HepG2 (cell line): ENCODE data around the gene FBLIM1. TPM values are rescaled to one million over a fixed set of nuclear protein-coding genes. Genes with fewer than 3 reads are reported as not detected.

Experiments
- ATAC-seq: fragments of 200-7000 bp; cut with Tn5 transposase; 3 replicates; pipeline ENCODE4 v1.9.1; 2020; ENCODE audit warnings: mild to moderate bottlenecking, moderate library complexity
- BruUV-seq: library from RNA; stranded (reverse); fragments of 400-500 nt; replicated peaks from 2 replicates; lab custom pipeline; 2021; lab: Mats Ljungman, UMichigan
- CTCF ChIA-PET: fragments of 300-600 bp; formaldehyde crosslinking; extraction: SDS; loops from one replicate; lab custom pipeline; 2021; ENCODE audit warnings: low total read pairs, inconsistent platforms, low intra/inter-chr PET ratio; lab: Yijun Ruan, JAX
- POLR2A ChIA-PET: fragments of 350-600 bp; sonication (Branson Sonifier 250); formaldehyde crosslinking; loops from one replicate; lab custom pipeline; 2020; ENCODE audit warnings: antibody characterized with exemption, inconsistent platforms; lab: Yijun Ruan, JAX
- DNase-seq: peaks from one replicate; pipeline ENCODE4 v3.0.0-alpha.2; 2015; ENCODE audit warnings: low spot score
- FAIRE-seq: peaks from 3 replicates; lab custom pipeline; 2011; peaks lifted over from hg19 to GRCh38; lab: Jason Lieb, UNC
- H2AFZ ChIP-seq: one replicate; pipeline ENCODE4 v1.6.1; 2011; ENCODE audit warnings: low read length, inconsistent platforms
- H3K27ac ChIP-seq: fragments of 300-600 bp; 3 replicates; pipeline ENCODE4 v1.8.0; 2011; ENCODE audit warnings: mixed run types, mild to moderate bottlenecking, mixed read lengths, low read length, inconsistent platforms; ENCODE audit not compliant: insufficient read depth; ENCODE audit errors: extremely low read length
- H3K27me3 ChIP-seq, 2 experiments: fragments of 200-600 bp in 1 of 2; 2 replicates in 1 of 2; 3 replicates in 1 of 2; pipeline versions ENCODE4 v1.6.0 to v1.8.0; 2011; ENCODE audit warnings: low read length in 2 of 2, mild to moderate bottlenecking in 2 of 2, moderate library complexity in 2 of 2, inconsistent platforms in 1 of 2; ENCODE audit not compliant: insufficient read depth in 2 of 2, control insufficient read depth in 1 of 2
- H3K36me3 ChIP-seq, 2 experiments: fragments of 200-600 bp in 1 of 2; replicated peaks in 1 of 2; 2 replicates in 1 of 2; 3 replicates in 1 of 2; pipeline versions ENCODE4 v1.5.1 to v1.8.0; 2011; ENCODE audit warnings: low read length in 2 of 2, inconsistent platforms in 1 of 2; ENCODE audit not compliant: insufficient read depth in 2 of 2, control insufficient read depth in 1 of 2
- H3K4me1 ChIP-seq: 2 replicates; pipeline ENCODE4 v1.5.1; 2012; ENCODE audit warnings: low read length, inconsistent platforms; ENCODE audit not compliant: insufficient read depth
- H3K4me2 ChIP-seq: 2 replicates; pipeline ENCODE4 v1.6.0; 2011; ENCODE audit warnings: low read depth, low read length, inconsistent platforms
- H3K4me3 ChIP-seq, 3 experiments: fragments of 200-600 bp in 1 of 3; sonication (generic), shearing (Covaris generic) in 1 of 3; replicated peaks in 1 of 3; 2 replicates each; pipeline ENCODE4 v1.5.1; 2011 to 2016; ENCODE audit warnings: low read length in 3 of 3, inconsistent platforms in 2 of 3, low read depth in 2 of 3, mild to moderate bottlenecking in 2 of 3, control low read depth in 1 of 3, mixed read lengths in 1 of 3; ENCODE audit not compliant: insufficient read depth in 1 of 3
- H3K79me2 ChIP-seq: one replicate; pipeline ENCODE4 v1.6.1; 2011; ENCODE audit warnings: low read length, inconsistent platforms; ENCODE audit not compliant: insufficient read depth
- H3K9ac ChIP-seq: 2 replicates; pipeline ENCODE4 v1.6.0; 2011; ENCODE audit warnings: mild to moderate bottlenecking, low read depth, low read length, inconsistent platforms; ENCODE audit not compliant: insufficient read depth
- H3K9me3 ChIP-seq: 2 replicates; pipeline ENCODE4 v1.5.1; 2012; ENCODE audit warnings: mild to moderate bottlenecking, low read length
- H4K20me1 ChIP-seq: 2 replicates; pipeline ENCODE4 v1.6.0; 2011; ENCODE audit warnings: inconsistent platforms, mild to moderate bottlenecking, low read length, moderate library complexity; ENCODE audit not compliant: insufficient read depth
- CAMTA2 ChIP-seq: sonication (generic); formaldehyde crosslinking; IDR thresholded peaks from 2 replicates; pipeline ENCODE4 v1.4.0; 2020; ENCODE audit warnings: mild to moderate bottlenecking, missing genetic modification reagents, borderline replicate concordance
- FOSL1 ChIP-seq: sonication (generic); formaldehyde crosslinking; IDR thresholded peaks from 2 replicates; pipeline ENCODE4 v1.9.0; 2021; ENCODE audit warnings: missing genetic modification reagents, borderline replicate concordance
- HNRNPLL ChIP-seq: fragments of 200-400 bp; formaldehyde crosslinking; IDR thresholded peaks from 2 replicates; pipeline ENCODE4 v1.6.1; 2017; ENCODE audit warnings: mild to moderate bottlenecking, low read depth, low read length; ENCODE audit not compliant: poor library complexity, severe bottlenecking
- MAFF ChIP-seq: IDR thresholded peaks from 2 replicates; pipeline ENCODE4 v1.6.1; 2011; ENCODE audit warnings: low read depth, low read length, improper control_type of control experiment
- NAIF1 ChIP-seq: sonication (generic); formaldehyde crosslinking; IDR thresholded peaks from 2 replicates; pipeline ENCODE4 v1.5.0; 2020; ENCODE audit warnings: mild to moderate bottlenecking, missing genetic modification reagents, borderline replicate concordance
- PLRG1 ChIP-seq: fragments of 450-650 bp; conservative IDR thresholded peaks from 2 replicates; pipeline ENCODE4 v1.6.1; 2016
- SP5 ChIP-seq: IDR thresholded peaks from 2 replicates; pipeline ENCODE4 v1.6.1; 2016; ENCODE audit warnings: low read depth, borderline replicate concordance
- ZNF224 ChIP-seq: sonication (generic); formaldehyde crosslinking; IDR thresholded peaks from 2 replicates; pipeline ENCODE4 v1.5.0; 2020; ENCODE audit warnings: mild to moderate bottlenecking, missing genetic modification reagents
- ZNF281 ChIP-seq: sonication (generic); formaldehyde crosslinking; IDR thresholded peaks from 2 replicates; pipeline ENCODE4 v1.4.0; 2020; ENCODE audit warnings: missing genetic modification reagents, borderline replicate concordance
- ZNF576 ChIP-seq: sonication (generic); formaldehyde crosslinking; IDR thresholded peaks from 2 replicates; pipeline ENCODE4 v1.4.0; 2020; ENCODE audit warnings: mild to moderate bottlenecking, missing genetic modification reagents
- ZNF670 ChIP-seq: sonication (generic); formaldehyde crosslinking; IDR thresholded peaks from 2 replicates; pipeline ENCODE4 v1.8.0; 2022; ENCODE audit warnings: mild to moderate bottlenecking, missing genetic modification reagents, borderline replicate concordance
- ZNF773 ChIP-seq: sonication (generic); formaldehyde crosslinking; IDR thresholded peaks from 2 replicates; pipeline ENCODE4 v1.4.0; 2020; ENCODE audit warnings: missing genetic modification reagents, borderline replicate concordance
- ZNF788 ChIP-seq: sonication (generic); formaldehyde crosslinking; IDR thresholded peaks from 2 replicates; pipeline ENCODE4 v1.5.0; 2020; ENCODE audit warnings: mild to moderate bottlenecking, missing genetic modification reagents, borderline replicate concordance
- ZSCAN25 ChIP-seq: sonication (generic); formaldehyde crosslinking; IDR thresholded peaks from 2 replicates; pipeline ENCODE4 v1.8.0; 2022; ENCODE audit warnings: mild to moderate bottlenecking, missing genetic modification reagents
- WGBS: methylation state at CpG from one replicate; pipeline ENCODE4 v1.1.6; 2017; ENCODE audit warnings: low lambda C conversion rate; 5-methylcytosine and 5-hydroxymethylcytosine counted together
- in situ Hi-C: cut with HindIII; loops from 2 replicates; pipeline ENCODE4 v1.10.0; 2017; ENCODE audit warnings: low pct_unique_long_range_greater_than_20kb; ENCODE audit not compliant: extremely low pct_ligation_motif_present
- intact Hi-C: fragments of 100-400 bp; cut with micrococcal nuclease; formaldehyde crosslinking; loops from one replicate; pipeline ENCODE4 v1.10.0; 2022; ENCODE audit not compliant: unreplicated experiment
- polyA plus RNA-seq, 8 experiments: library from polyadenylated mRNA; depleted of rRNA in 3 of 8; stranded (reverse) in 7 of 8; unstranded in 1 of 8; fragments of >200 nt; fragmentation: Illumina TruSeq in 4 of 8; extraction: Trizol in 4 of 8; gene quantifications; 2 replicates each; pipeline versions ENCODE4 v1.2.1 to v1.2.3, GENCODE V29; 2011 to 2016; ENCODE audit warnings: low read depth in 4 of 8, missing spikeins in 1 of 8, mixed read lengths in 1 of 8; ENCODE audit not compliant: insufficient read depth in 1 of 8
- total RNA-seq, 5 experiments: library from RNA; depleted of rRNA; stranded (reverse); fragments of >200 nt; fragmentation: Illumina TruSeq; extraction: Trizol; gene quantifications; 2 replicates each; pipeline ENCODE4 v1.2.3, GENCODE V29; 2016; ENCODE audit warnings: low read depth in 1 of 5

Gene FBLIM1
- total and polyA plus RNA-seq, 2 of the 13 experiments (the other 11 are each of a cell fraction or from before 2014, with no cell fraction given), result 10.6 to 23.0 TPM

GRCh38 chr1:15835205-15835740 lies 76.7 kb downstream of the FBLIM1 start (continued):
- TF ChIP-seq ZNF576 (CRISPR knock-in tag), result no peak
- TF ChIP-seq ZSCAN25 (CRISPR knock-in tag), result peak; percentile 25; the same call in 1 of the 2 replicates
- TF ChIP-seq HNRNPLL, result no peak
- TF ChIP-seq CAMTA2 (CRISPR knock-in tag), result peak; percentile 80; the same call in 1 of the 2 replicates
- no peak for TF ChIP-seq ZNF773 (CRISPR knock-in tag)

GRCh38 chr1:15835741-15836510 lies 77.3 kb downstream of the FBLIM1 start:
- peak; percentile 55 for ATAC-seq
- peak overlapping the region; percentile 93 for H3K4me2 ChIP-seq
- no peaks in the 10 kb centered on the region for H3K9me3 ChIP-seq
- FAIRE-seq, result peak; percentile 92
- in situ Hi-C loops, result no loop called here
- H3K36me3 ChIP-seq, result no peaks in the 10 kb centered on the region
- POLR2A ChIA-PET, result interaction anchor here (1.0 to 4.2 kb wide), 4 partner anchors 11 to 35 kb away, joined by 3 to 64 read pairs (median 16); partner anchors contain the start of gene SPEN
- H3K4me1 ChIP-seq, result peaks cover 42% of the 10 kb centered on the region
- peak; percentile 98 for DNase-seq
- H4K20me1 ChIP-seq, result no peaks in the 10 kb centered on the region
- no TSS peak for BruUV-seq
- H3K9ac ChIP-seq, result peak overlapping the region; percentile 98
- peak overlapping the region; percentile 77 to 83 (median 78); a peak in 5 of 6 replicates for H3K4me3 ChIP-seq
- H2AFZ ChIP-seq, result peak overlapping the region; percentile 55
- intact Hi-C loops, result loop anchor here (1.0 kb wide), 1 partner anchor 11 kb away; the partner anchor contains the start of gene SPEN
- peak overlapping the region; percentile 100 for H3K27ac ChIP-seq
- H3K79me2 ChIP-seq, result peaks cover 16% of the 10 kb centered on the region
- CTCF ChIA-PET, result no interaction called here
- 31% methylated on average over 26 of the region's 66 CpGs for WGBS
- no peaks in the 10 kb centered on the region; a peak in 1 of 5 replicates for H3K27me3 ChIP-seq
- TF ChIP-seq MAFF, result peak; percentile 32; the same call in 1 of the 2 replicates
- TF ChIP-seq ZNF224 (CRISPR knock-in tag), result peak; percentile 67; the same call in 1 of the 2 replicates
- TF ChIP-seq PLRG1, result no peak
- TF ChIP-seq SP5 (CRISPR knock-in tag), result peak; percentile 71
- no peak for TF ChIP-seq FOSL1 (CRISPR knock-in tag)
- TF ChIP-seq ZNF281 (CRISPR knock-in tag), result peak; percentile 96
- TF ChIP-seq ZNF788 (CRISPR knock-in tag), result peak; percentile 64; the same call in 1 of the 2 replicates
- TF ChIP-seq ZNF670, result peak; percentile 18; the same call in 1 of the 2 replicates
- TF ChIP-seq NAIF1, result peak; percentile 75; the same call in 1 of the 2 replicates
